ENCODE data around the gene VWC2L.

GRCh38 chr2:214497489-214497888 lies 86.6 kb downstream of the VWC2L start:
- TF ChIP-seq CTCF (IDR thresholded peaks at IDR 0.05; ENCODE audit: extremely low read depth in 1 of 2, insufficient read depth in 1 of 2, low read depth in 1 of 2, low read length in 2 of 2) = no peak
- TF ChIP-seq POLR2AphosphoS5 (IDR thresholded peaks at IDR 0.05; ENCODE audit: insufficient read depth, low read depth, low read length) = no peak
- TF ChIP-seq EZH2 (IDR thresholded peaks at IDR 0.05; ENCODE audit: borderline replicate concordance, low read depth, low read length, severe bottlenecking) = no peak
- TF ChIP-seq POLR2A (IDR thresholded peaks at IDR 0.05; ENCODE audit: low read depth, low read length) = no peak
- TF ChIP-seq FOS (IDR thresholded peaks at IDR 0.05; ENCODE audit: borderline replicate concordance, insufficient read depth, low read length) = no peak
- TF ChIP-seq JUN (IDR thresholded peaks at IDR 0.05; ENCODE audit: borderline replicate concordance, insufficient read depth, insufficient read length, low read depth) = no peak
